K562 (cell line): ENCODE measurements around the gene LAPTM5. TPM values are rescaled to one million over a fixed set of nuclear protein-coding genes. Genes with fewer than 3 reads are reported as not detected.

Experiments
- CBX8 ChIP-seq: fragments of 200-600 bp; sonication (generic); IDR thresholded peaks from 2 replicates; pipeline ENCODE4 v1.6.1; 2012; ENCODE audit warnings: borderline replicate concordance, mixed run types, low read depth, mild to moderate bottlenecking, moderate library complexity, mixed read lengths, low read length, control low read depth, inconsistent platforms; ENCODE audit not compliant: poor library complexity, severe bottlenecking; ENCODE audit errors: extremely low read depth
- GATA2 ChIP-seq: sonication (generic); formaldehyde crosslinking; IDR thresholded peaks from 2 replicates; pipeline ENCODE4 v1.4.0; 2020; ENCODE audit warnings: mild to moderate bottlenecking, missing genetic modification reagents
- IFI16 ChIP-seq: fragments of 250-450 bp; sonication (Bioruptor Pico); IDR thresholded peaks from 2 replicates; pipeline ENCODE4 v2.1.2; 2022; ENCODE audit warnings: mild to moderate bottlenecking, inconsistent platforms
- MCM2 ChIP-seq: fragments of 450-650 bp; IDR thresholded peaks from 2 replicates; pipeline ENCODE4 v1.6.1; 2017; ENCODE audit warnings: low read depth, mild to moderate bottlenecking
- MECOM ChIP-seq: fragments of 250-450 bp; sonication (Bioruptor Pico); IDR thresholded peaks from 2 replicates; pipeline ENCODE4 v1.8.0; 2022; ENCODE audit warnings: inconsistent platforms
- MYNN ChIP-seq, 2 experiments: sonication (generic); formaldehyde crosslinking in 1 of 2; IDR thresholded peaks; 2 replicates each; pipeline versions ENCODE4 v1.5.0 to v1.6.1; 2016 to 2020; ENCODE audit warnings: antibody characterized with exemption in 1 of 2, missing genetic modification reagents in 1 of 2
- NUFIP1 ChIP-seq: fragments of 450-650 bp; IDR thresholded peaks from 2 replicates; pipeline ENCODE4 v1.6.1; 2018; ENCODE audit not compliant: partially characterized antibody
- PCBP1 ChIP-seq: fragments of 200-400 bp; formaldehyde crosslinking; IDR thresholded peaks from 2 replicates; pipeline ENCODE4 v1.6.1; 2018; ENCODE audit warnings: mild to moderate bottlenecking, low read depth, low read length; ENCODE audit not compliant: poor library complexity, severe bottlenecking
- RBFOX2 ChIP-seq: fragments of 200-400 bp; formaldehyde crosslinking; IDR thresholded peaks from 2 replicates; pipeline ENCODE4 v1.6.1; 2017; ENCODE audit warnings: low read depth, mild to moderate bottlenecking, low read length, moderate library complexity
- TCF7 ChIP-seq: sonication (generic); IDR thresholded peaks from 2 replicates; pipeline ENCODE4 v1.6.1; 2016; ENCODE audit warnings: antibody characterized with exemption, borderline replicate concordance
- TEAD4 ChIP-seq, 2 experiments: sonication (generic) in 1 of 2; formaldehyde crosslinking in 1 of 2; IDR thresholded peaks; 2 replicates each; pipeline versions ENCODE4 v1.6.1 to v1.8.0; 2012 to 2022; ENCODE audit warnings: borderline replicate concordance in 1 of 2, inconsistent platforms in 1 of 2, low read length in 1 of 2, mild to moderate bottlenecking in 1 of 2, missing genetic modification reagents in 1 of 2
- ZBTB8A ChIP-seq: fragments of 450-650 bp; IDR thresholded peaks from 2 replicates; pipeline ENCODE4 v1.6.1; 2018; ENCODE audit warnings: mild to moderate bottlenecking, moderate library complexity; ENCODE audit not compliant: partially characterized antibody
- ZNF75A ChIP-seq: fragments of 450-650 bp; formaldehyde crosslinking; IDR thresholded peaks from 2 replicates; pipeline ENCODE4 v1.4.0; 2020; ENCODE audit warnings: mild to moderate bottlenecking
- ZNF766 ChIP-seq: fragments of 200-800 bp; sonication (Bioruptor generic); conservative IDR thresholded peaks from 2 replicates; pipeline ENCODE4 v1.6.1; 2016; ENCODE audit warnings: missing genetic modification characterization, missing compliant biosample characterization
- polyA plus RNA-seq, 8 experiments: library from polyadenylated mRNA; depleted of rRNA in 4 of 8; stranded (reverse) in 5 of 8; unstranded in 3 of 8; fragments of >200 nt; fragmentation: Nextera tagmentation in 2 of 8; fragmentation: Illumina TruSeq in 1 of 8; extraction: Ambion mirVana in 2 of 8; extraction: Trizol in 1 of 8; gene quantifications; 2 replicates each; pipeline versions ENCODE4 v1.2.1 to v1.2.3, GENCODE V29; 2011 to 2014; ENCODE audit warnings: inconsistent platforms in 1 of 8, missing spikeins in 1 of 8
- total RNA-seq, 7 experiments: library from RNA; depleted of rRNA in 6 of 7; stranded (reverse); fragments of >200 nt in 6 of 7; fragmentation: Illumina TruSeq in 2 of 7; extraction: Trizol in 2 of 7; gene quantifications; 2 replicates each; pipeline versions ENCODE4 v1.2.1 to v1.2.3, GENCODE V29; 2011 to 2021; ENCODE audit warnings: low replicate concordance in 1 of 7
- TF ChIP-seq, protein P1 (sequence below), 2 experiments: IDR thresholded peaks in 1 of 2; conservative IDR thresholded peaks in 1 of 2; 2 replicates each; pipeline ENCODE4 v1.6.1; 2016; ENCODE audit warnings: low read depth in 2 of 2, mild to moderate bottlenecking in 1 of 2, missing compliant biosample characterization in 1 of 2, missing genetic modification characterization in 1 of 2, moderate library complexity in 1 of 2
- TF ChIP-seq, protein P2 (sequence below): fragments of 450-650 bp; formaldehyde crosslinking; IDR thresholded peaks from 2 replicates; pipeline ENCODE4 v1.4.0; 2020; ENCODE audit warnings: mild to moderate bottlenecking, moderate library complexity
- TF ChIP-seq, protein P3 (sequence below): sonication (generic); formaldehyde crosslinking; IDR thresholded peaks from 2 replicates; pipeline ENCODE4 v1.8.1; 2023; ENCODE audit warnings: mild to moderate bottlenecking, missing genetic modification reagents

The LAPTM5 gene
- total and polyA plus RNA-seq, 9 of the 15 experiments (the other 6 are each of a cell fraction or from before 2014, with no cell fraction given), result 2.4 to 47.3 (median 20.3) TPM

DNA sequence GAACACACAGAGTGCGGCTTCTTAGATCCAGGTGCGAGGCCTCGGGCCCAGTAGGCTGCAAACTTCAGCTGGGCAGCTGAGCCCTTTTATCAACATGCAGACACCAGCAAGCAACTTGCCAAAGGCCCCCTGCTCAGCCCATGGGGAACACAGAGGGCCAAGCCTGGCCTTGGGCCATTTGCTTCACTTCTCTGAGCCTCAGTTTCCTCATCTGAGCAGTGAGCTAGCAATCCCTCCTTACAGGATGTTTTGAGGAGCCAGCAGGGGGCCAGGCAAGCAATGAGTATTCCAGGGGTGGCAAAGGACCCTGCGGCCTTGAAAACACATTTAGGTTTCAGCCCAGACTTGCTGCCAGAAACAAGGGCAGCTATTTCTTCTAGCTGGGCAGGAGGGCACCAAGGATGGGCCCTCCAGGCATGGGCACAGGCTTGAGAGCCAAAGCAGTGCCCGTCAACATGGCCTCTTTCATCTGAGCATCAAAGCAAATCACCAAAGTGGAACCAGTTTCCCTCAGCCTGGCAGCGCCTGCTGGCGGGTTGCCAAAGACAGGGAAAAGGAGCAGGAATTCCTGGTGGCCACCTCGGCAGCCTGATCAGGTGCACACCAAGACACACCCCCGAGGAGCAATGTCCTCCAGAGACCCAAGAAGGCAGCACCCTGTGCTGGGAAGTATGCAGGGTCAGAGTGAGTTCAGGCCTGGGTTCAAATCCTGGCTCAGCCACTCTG is 35.6 kb downstream of the LAPTM5 start (continued):
- TF ChIP-seq CBX8 (no peak), ZBTB8A (no peak), MYNN (IDR thresholded peaks at IDR 0.05) (no peak), MYNN (CRISPR knock-in tag; IDR thresholded peaks at IDR 0.05) (no peak), MECOM (CRISPR knock-in tag) (no peak), GATA2 (no peak), IFI16 (no peak), RBFOX2 (0 out of 2 replicates have a peak, but pooled peaks have one; percentile 26), ZNF766 (no peak), TEAD4 (IDR thresholded peaks at IDR 0.05; ENCODE audit: low read length) (no peak), TEAD4 (CRISPR knock-in tag; IDR thresholded peaks at IDR 0.05; ENCODE audit: borderline replicate concordance) (0 out of 2 replicates have a peak, but pooled peaks have one; percentile 25), TCF7 (no peak), PCBP1 (no peak), ZNF75A (no peak), MCM2 (no peak), NUFIP1 (no peak)
- TF ChIP-seq, protein P1, sequence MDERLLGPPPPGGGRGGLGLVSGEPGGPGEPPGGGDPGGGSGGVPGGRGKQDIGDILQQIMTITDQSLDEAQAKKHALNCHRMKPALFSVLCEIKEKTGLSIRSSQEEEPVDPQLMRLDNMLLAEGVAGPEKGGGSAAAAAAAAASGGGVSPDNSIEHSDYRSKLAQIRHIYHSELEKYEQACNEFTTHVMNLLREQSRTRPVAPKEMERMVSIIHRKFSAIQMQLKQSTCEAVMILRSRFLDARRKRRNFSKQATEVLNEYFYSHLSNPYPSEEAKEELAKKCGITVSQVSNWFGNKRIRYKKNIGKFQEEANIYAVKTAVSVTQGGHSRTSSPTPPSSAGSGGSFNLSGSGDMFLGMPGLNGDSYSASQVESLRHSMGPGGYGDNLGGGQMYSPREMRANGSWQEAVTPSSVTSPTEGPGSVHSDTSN (CRISPR knock-in tag; IDR thresholded peaks at IDR 0.05; ENCODE audit: low read depth), result no peak
- TF ChIP-seq, protein P1 (tag; conservative IDR thresholded peaks at IDR 0.05; ENCODE audit: low read depth), result no peak
- TF ChIP-seq, protein P2, sequence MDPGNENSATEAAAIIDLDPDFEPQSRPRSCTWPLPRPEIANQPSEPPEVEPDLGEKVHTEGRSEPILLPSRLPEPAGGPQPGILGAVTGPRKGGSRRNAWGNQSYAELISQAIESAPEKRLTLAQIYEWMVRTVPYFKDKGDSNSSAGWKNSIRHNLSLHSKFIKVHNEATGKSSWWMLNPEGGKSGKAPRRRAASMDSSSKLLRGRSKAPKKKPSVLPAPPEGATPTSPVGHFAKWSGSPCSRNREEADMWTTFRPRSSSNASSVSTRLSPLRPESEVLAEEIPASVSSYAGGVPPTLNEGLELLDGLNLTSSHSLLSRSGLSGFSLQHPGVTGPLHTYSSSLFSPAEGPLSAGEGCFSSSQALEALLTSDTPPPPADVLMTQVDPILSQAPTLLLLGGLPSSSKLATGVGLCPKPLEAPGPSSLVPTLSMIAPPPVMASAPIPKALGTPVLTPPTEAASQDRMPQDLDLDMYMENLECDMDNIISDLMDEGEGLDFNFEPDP (CRISPR knock-in tag), result no peak
- TF ChIP-seq, protein P3, sequence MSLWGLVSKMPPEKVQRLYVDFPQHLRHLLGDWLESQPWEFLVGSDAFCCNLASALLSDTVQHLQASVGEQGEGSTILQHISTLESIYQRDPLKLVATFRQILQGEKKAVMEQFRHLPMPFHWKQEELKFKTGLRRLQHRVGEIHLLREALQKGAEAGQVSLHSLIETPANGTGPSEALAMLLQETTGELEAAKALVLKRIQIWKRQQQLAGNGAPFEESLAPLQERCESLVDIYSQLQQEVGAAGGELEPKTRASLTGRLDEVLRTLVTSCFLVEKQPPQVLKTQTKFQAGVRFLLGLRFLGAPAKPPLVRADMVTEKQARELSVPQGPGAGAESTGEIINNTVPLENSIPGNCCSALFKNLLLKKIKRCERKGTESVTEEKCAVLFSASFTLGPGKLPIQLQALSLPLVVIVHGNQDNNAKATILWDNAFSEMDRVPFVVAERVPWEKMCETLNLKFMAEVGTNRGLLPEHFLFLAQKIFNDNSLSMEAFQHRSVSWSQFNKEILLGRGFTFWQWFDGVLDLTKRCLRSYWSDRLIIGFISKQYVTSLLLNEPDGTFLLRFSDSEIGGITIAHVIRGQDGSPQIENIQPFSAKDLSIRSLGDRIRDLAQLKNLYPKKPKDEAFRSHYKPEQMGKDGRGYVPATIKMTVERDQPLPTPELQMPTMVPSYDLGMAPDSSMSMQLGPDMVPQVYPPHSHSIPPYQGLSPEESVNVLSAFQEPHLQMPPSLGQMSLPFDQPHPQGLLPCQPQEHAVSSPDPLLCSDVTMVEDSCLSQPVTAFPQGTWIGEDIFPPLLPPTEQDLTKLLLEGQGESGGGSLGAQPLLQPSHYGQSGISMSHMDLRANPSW, result no peak
- TF ChIP-seq, all 486 proteins: peak for 9
